SK-N-SH (cell line): Measurements from ENCODE around the gene EFNA3. TPM values are rescaled to one million over a fixed set of nuclear protein-coding genes. Genes with fewer than 3 reads are reported as not detected.
A peak's percentile ranks its signal among the peaks of the same experiment; 100 is the strongest.

Experiments
- CTCF ChIA-PET: fragments of 300-600, 350-600 bp; formaldehyde crosslinking; extraction: SDS; loops from one replicate; lab custom pipeline; 2021; lab: Yijun Ruan, JAX
- POLR2A ChIA-PET: fragments of 350-600 bp; sonication (Branson Sonifier 250); formaldehyde crosslinking; extraction: SDS; loops from one replicate; lab custom pipeline; 2020; ENCODE audit warnings: antibody characterized with exemption, inconsistent platforms; lab: Yijun Ruan, JAX
- DNase-seq: peaks from one replicate; pipeline ENCODE4 v3.0.0; 2012
- H2AFZ ChIP-seq: fragments of 200-600 bp; sonication (generic); 2 replicates; pipeline ENCODE4 v1.8.1; 2016; ENCODE audit warnings: antibody characterized with exemption, mild to moderate bottlenecking, low read depth
- H3F3A ChIP-seq: fragments of 200-600 bp; sonication (generic); replicated peaks from 2 replicates; pipeline ENCODE3; 2016; ENCODE audit warnings: antibody characterized with exemption, mild to moderate bottlenecking; ENCODE audit not compliant: insufficient read depth
- H3K27ac ChIP-seq, 2 experiments: fragments of 200-500 bp in 1 of 2; fragments of 200-600 bp in 1 of 2; sonication (Bioruptor generic) in 1 of 2; sonication (generic), shearing (Covaris generic) in 1 of 2; 2 replicates each; pipeline versions ENCODE4 v1.5.1 to v1.6.1; 2014 to 2016; ENCODE audit warnings: low read depth in 2 of 2, inconsistent platforms in 1 of 2, low read length in 1 of 2, mild to moderate bottlenecking in 1 of 2, mixed read lengths in 1 of 2
- H3K27me3 ChIP-seq: fragments of 200-600 bp; sonication (generic), shearing (Covaris generic); 2 replicates; pipeline ENCODE4 v1.6.1; 2016; ENCODE audit warnings: mixed run types; ENCODE audit not compliant: insufficient read depth
- H3K36me3 ChIP-seq, 2 experiments: fragments of 200-500 bp in 1 of 2; fragments of 200-600 bp in 1 of 2; sonication (Bioruptor generic) in 1 of 2; sonication (generic) in 1 of 2; replicated peaks in 1 of 2; 2 replicates each; pipeline versions ENCODE3 to v1.5.1; 2014 to 2016; ENCODE audit warnings: low read length in 1 of 2, mild to moderate bottlenecking in 1 of 2; ENCODE audit not compliant: insufficient read depth in 2 of 2, control insufficient read depth in 1 of 2
- H3K4me1 ChIP-seq, 2 experiments: fragments of 200-500 bp in 1 of 2; fragments of 200-600 bp in 1 of 2; sonication (Bioruptor generic) in 1 of 2; sonication (generic), shearing (Covaris generic) in 1 of 2; 2 replicates each; pipeline versions ENCODE4 v1.5.1 to v1.6.1; 2014 to 2016; ENCODE audit warnings: low read depth in 1 of 2, low read length in 1 of 2, mixed run types in 1 of 2; ENCODE audit not compliant: insufficient read depth in 2 of 2, control insufficient read depth in 1 of 2
- H3K4me2 ChIP-seq: fragments of 200-600 bp; sonication (generic), shearing (Covaris generic); 2 replicates; pipeline ENCODE4 v1.6.1; 2017; ENCODE audit warnings: mixed run types
- H3K4me3 ChIP-seq, 2 experiments: fragments of 200-500 bp in 1 of 2; fragments of 200-600 bp in 1 of 2; sonication (Bioruptor generic) in 1 of 2; sonication (generic), shearing (Covaris generic) in 1 of 2; 2 replicates each; pipeline versions ENCODE4 v1.5.1 to v1.8.1; 2014 to 2016; ENCODE audit warnings: low read depth in 2 of 2, inconsistent platforms in 1 of 2, low read length in 1 of 2, mild to moderate bottlenecking in 1 of 2, mixed read lengths in 1 of 2, moderate library complexity in 1 of 2
- H3K79me2 ChIP-seq: fragments of 200-600 bp; sonication (generic); 2 replicates; pipeline ENCODE4 v1.8.1; 2017; ENCODE audit warnings: mild to moderate bottlenecking; ENCODE audit not compliant: insufficient read depth
- H3K9ac ChIP-seq: fragments of 200-600 bp; sonication (generic); 2 replicates; pipeline ENCODE4 v1.6.1; 2017; ENCODE audit warnings: mixed run types
- H3K9me2 ChIP-seq: fragments of 200-600 bp; sonication (generic); 2 replicates; pipeline ENCODE4 v1.6.1; 2017; ENCODE audit warnings: mixed run types
- H3K9me3 ChIP-seq: fragments of 200-600 bp; sonication (generic); 2 replicates; pipeline ENCODE4 v1.6.1; 2017; ENCODE audit warnings: mixed run types, mild to moderate bottlenecking, moderate library complexity
- H4K20me1 ChIP-seq: fragments of 200-600 bp; sonication (generic); 2 replicates; pipeline ENCODE4 v1.6.1; 2017; ENCODE audit warnings: mild to moderate bottlenecking, mixed run types; ENCODE audit not compliant: insufficient read depth
- CHD2 ChIP-seq: fragments of 150-350 bp; IDR thresholded peaks from 2 replicates; pipeline ENCODE4 v1.6.1; 2018; ENCODE audit warnings: low read length; ENCODE audit not compliant: partially characterized antibody
- GATA2 ChIP-seq: sonication (generic); formaldehyde crosslinking; IDR thresholded peaks from 2 replicates; pipeline ENCODE4 v1.5.0; 2020; ENCODE audit warnings: mild to moderate bottlenecking, missing genetic modification reagents
- MXI1 ChIP-seq: IDR thresholded peaks from 2 replicates; pipeline ENCODE4 v1.6.1; 2012; ENCODE audit warnings: mild to moderate bottlenecking, low read depth, low read length, improper control_type of control experiment
- TEAD4 ChIP-seq: IDR thresholded peaks from 2 replicates; pipeline ENCODE4 v1.4.0; 2012; ENCODE audit warnings: mild to moderate bottlenecking, borderline replicate concordance; ENCODE audit not compliant: insufficient read depth
- WGBS: methylation state at CpG from one replicate; pipeline ENCODE4 v1.1.6; 2017; ENCODE audit warnings: low lambda C conversion rate; 5-methylcytosine and 5-hydroxymethylcytosine counted together
- polyA plus RNA-seq, 3 experiments: library from polyadenylated mRNA; depleted of rRNA; stranded (reverse); fragments of >200 nt; gene quantifications; 2 replicates each; pipeline ENCODE4 v1.2.3, GENCODE V29; 2012
- TF ChIP-seq, protein P1 (sequence below): fragments of 150-350 bp; IDR thresholded peaks from 2 replicates; pipeline ENCODE4 v1.6.1; 2017; ENCODE audit warnings: antibody characterized with exemption, low read length, low read depth, borderline replicate concordance

EFNA3 gene, protein sequence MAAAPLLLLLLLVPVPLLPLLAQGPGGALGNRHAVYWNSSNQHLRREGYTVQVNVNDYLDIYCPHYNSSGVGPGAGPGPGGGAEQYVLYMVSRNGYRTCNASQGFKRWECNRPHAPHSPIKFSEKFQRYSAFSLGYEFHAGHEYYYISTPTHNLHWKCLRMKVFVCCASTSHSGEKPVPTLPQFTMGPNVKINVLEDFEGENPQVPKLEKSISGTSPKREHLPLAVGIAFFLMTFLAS
- polyA plus RNA-seq (2012; rRNA removed): 5.5 and 6.0 TPM in 2 replicates
- 3.2 and 4.5 TPM in 2 replicates for polyA plus RNA-seq (2012; cell fraction: cytosol; rRNA removed)
- 4.0 and 4.7 TPM in 2 replicates for polyA plus RNA-seq (2012; cell fraction: nucleus; rRNA removed)

DNA sequence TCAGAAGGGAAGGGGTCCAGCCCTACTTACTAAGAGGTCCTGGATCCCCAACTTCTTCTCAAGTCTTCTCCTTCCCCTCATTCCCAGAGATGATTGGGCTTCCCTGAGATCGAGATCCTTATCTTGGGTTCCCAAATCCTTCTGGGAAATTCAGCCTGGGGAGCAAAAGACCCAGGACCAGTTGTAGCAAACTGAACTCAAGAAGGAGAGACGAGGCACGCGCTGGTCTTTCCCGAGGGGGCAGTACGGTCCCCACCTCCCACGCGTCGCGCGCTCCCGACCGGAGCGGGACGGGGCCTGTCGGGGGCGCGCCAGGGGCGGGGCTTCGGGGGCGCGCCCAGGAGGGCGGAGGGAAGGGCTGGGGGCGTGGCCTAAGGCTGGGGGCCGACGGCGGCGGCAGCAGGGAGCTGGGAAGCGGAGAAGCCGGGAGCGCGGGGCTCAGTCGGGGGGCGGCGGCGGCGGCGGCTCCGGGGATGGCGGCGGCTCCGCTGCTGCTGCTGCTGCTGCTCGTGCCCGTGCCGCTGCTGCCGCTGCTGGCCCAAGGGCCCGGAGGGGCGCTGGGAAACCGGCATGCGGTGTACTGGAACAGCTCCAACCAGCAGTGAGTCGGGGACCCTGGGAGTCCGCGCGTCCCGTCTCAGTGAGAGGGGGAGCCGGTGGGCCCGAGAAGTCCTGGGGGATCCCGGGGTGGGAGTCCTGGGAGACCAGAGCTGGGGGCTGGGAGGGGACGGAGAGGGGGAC, at the start of gene EFNA3:
TSS of gene EFNA3 (plus strand) at position 369 of the 741 bp plus-strand sequence. CDS start at position 474, 105 bp downstream.
- Histone ChIP-seq H3K36me3 (no peaks in the 10 kb centered on the region), H3K79me2 (no peaks in the 10 kb centered on the region), H3K9ac (no peak within 1 kb of the TSS), H3K9me2 (no peaks in the 10 kb centered on the region), H3K27me3 (peaks cover 23% of the 10 kb centered on the region), H3K4me1 (peaks cover 15 to 16% of the 10 kb centered on the region in 2 experiments; a peak in 2 of 4 replicates), H3K27ac (no peak within 1 kb of the TSS; a peak in 1 of 4 replicates), H3K9me3 (no peaks in the 10 kb centered on the region), H2AFZ (no peak within 1 kb of the TSS)
- ChIA-PET CTCF (interaction anchor here (0.8 to 29.9 kb wide), 10 partner anchors 12 to 116 kb away, joined by 3 to 573 read pairs (median 4); partner anchors contain the start of genes ADAM15, DCST1, DCST2 and EFNA4), POLR2A (interaction anchor here (0.5 to 1.6 kb wide), 6 partner anchors 9 to 114 kb away, joined by 3 to 8 read pairs (median 3); partner anchors contain the start of gene SHC1)
- DNase-seq: peak; percentile 98
- TF ChIP-seq CHD2: peak; percentile 22
- peak; percentile 60 for TF ChIP-seq GATA2 (CRISPR knock-in tag)
- peak; percentile 42; the same call in 1 of the 2 replicates for TF ChIP-seq MXI1
- no peak for TF ChIP-seq TEAD4
- TF ChIP-seq, all 33 proteins: peak for 3
- Histone ChIP-seq H4K20me1 (no peaks in the 10 kb centered on the region), H3K4me3 (peak within 1 kb of the TSS; percentile 55 to 62), H3F3A (peaks cover 10% of the 10 kb centered on the region), H3K4me2 (peak within 1 kb of the TSS; percentile 87)
- 1% methylated on average over 36 of the region's 59 CpGs for WGBS

DNA sequence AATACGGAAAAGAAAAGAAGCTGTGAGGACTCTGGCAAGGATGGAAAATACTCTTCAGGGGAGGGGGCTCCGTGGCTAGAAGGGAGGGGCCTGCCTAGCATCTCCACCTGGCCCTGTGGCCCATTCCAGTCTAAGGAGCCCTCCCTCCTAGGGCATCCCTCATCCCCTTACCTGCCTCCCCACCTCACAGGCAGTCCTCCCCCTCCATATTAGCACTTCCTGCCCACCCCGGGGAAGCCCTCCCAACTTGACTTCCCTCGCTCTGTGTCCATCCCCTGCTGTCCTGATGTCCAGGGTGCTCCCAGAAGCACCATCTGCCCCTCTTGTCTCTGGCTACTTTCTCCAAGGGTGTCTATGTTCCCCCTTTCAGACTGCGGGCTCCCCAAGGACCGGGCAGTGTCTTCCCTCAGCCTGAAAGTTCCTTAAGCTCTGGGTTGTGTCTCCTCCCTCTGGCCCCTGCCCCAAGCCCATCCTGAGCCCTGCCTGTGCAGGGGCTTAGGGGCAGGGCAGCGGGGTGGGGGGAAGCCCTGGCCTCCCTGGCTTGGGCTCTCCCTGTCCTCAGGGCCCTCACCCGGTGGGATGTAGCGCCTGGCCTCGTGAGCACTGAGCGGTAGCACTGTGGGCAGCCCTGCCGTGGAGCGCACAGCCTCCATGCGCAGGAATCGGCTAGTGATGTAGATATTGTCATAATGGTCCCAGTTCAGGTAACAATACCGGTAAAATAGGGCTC, 49.0 kb upstream of the EFNA3 start:
- Histone ChIP-seq H3K9ac (no peak overlapping the region), H3K4me1 (no peaks in the 10 kb centered on the region), H3K27ac (no peak overlapping the region), H3K36me3 (no peaks in the 10 kb centered on the region), H4K20me1 (no peaks in the 10 kb centered on the region), H3K4me2 (no peak overlapping the region), H3K4me3 (no peak overlapping the region), H3K79me2 (no peaks in the 10 kb centered on the region), H3K9me2 (no peaks in the 10 kb centered on the region), H3K27me3 (no peaks in the 10 kb centered on the region), H2AFZ (no peak overlapping the region), H3F3A (no peaks in the 10 kb centered on the region), H3K9me3 (no peaks in the 10 kb centered on the region)
- no peak for DNase-seq
- POLR2A ChIA-PET: no interaction called here
- TF ChIP-seq, protein P1, sequence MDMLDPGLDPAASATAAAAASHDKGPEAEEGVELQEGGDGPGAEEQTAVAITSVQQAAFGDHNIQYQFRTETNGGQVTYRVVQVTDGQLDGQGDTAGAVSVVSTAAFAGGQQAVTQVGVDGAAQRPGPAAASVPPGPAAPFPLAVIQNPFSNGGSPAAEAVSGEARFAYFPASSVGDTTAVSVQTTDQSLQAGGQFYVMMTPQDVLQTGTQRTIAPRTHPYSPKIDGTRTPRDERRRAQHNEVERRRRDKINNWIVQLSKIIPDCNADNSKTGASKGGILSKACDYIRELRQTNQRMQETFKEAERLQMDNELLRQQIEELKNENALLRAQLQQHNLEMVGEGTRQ: no peak
- CTCF ChIA-PET: interaction anchor here (1.5 to 2.3 kb wide), 2 partner anchors 12 to 34 kb away, joined by 3 to 14 read pairs; no protein-coding TSS in a partner anchor
- 79% methylated on average over 16 of the region's 16 CpGs for WGBS
